ENCODE data around the gene GLB1L3.
A peak's percentile ranks its signal among the peaks of the same experiment; 100 is the strongest.
"Not testable (repeated sequence)": the region's sequence is repeated elsewhere in the genome, so short reads cannot be mapped to it uniquely, and the experiment has no call there.

The GLB1L3 gene

GRCh38 chr11:134313821-134314607 lies 37.8 kb downstream of the GLB1L3 start:
- DNase-seq (ENCODE audit: low read depth in 2 of 2) = no peak

GRCh38 chr11:134317103-134317502 lies 40.9 kb downstream of the GLB1L3 start:
- no peak for DNase-seq (ENCODE audit: low read depth in 2 of 2)

- not testable (repeated sequence) for DNase-seq (ENCODE audit: low read depth in 2 of 2)
These were observed 45.2 kb downstream of the GLB1L3 start for GRCh38 chr11:134321373-134321772.

GRCh38 chr11:134322553-134322952 lies 46.4 kb downstream of the GLB1L3 start:
- no peak for DNase-seq (ENCODE audit: low read depth in 2 of 2)

- no peak for DNase-seq (ENCODE audit: low read depth in 2 of 2)
These were observed 52.3 kb downstream of the GLB1L3 start for GRCh38 chr11:134328433-134328832.

- no peak for DNase-seq (ENCODE audit: low read depth in 2 of 2)
These were observed 54.6 kb downstream of the GLB1L3 start for GRCh38 chr11:134330611-134331353.

GRCh38 chr11:134331354-134332188 lies 55.4 kb downstream of the GLB1L3 start, which contains the start of gene GLB1L2:
GLB1L2 (plus strand) TSS chr11:134331988; CDS start chr11:134332062, 74 bp downstream.
- DNase-seq (ENCODE audit: low read depth in 2 of 2) = peak; percentile 59 to 61

GRCh38 chr11:134332189-134332631 lies 56.0 kb downstream of the GLB1L3 start:
- no peak for DNase-seq (ENCODE audit: low read depth in 2 of 2)

- DNase-seq (ENCODE audit: low read depth in 2 of 2) = no peak
These were observed 56.6 kb downstream of the GLB1L3 start for GRCh38 chr11:134332782-134333181.

- DNase-seq (ENCODE audit: low read depth in 2 of 2) = no peak
These were observed 57.1 kb downstream of the GLB1L3 start for GRCh38 chr11:134333312-134333711.

- no peak for DNase-seq (ENCODE audit: low read depth in 2 of 2)
These were observed 57.8 kb downstream of the GLB1L3 start for GRCh38 chr11:134333946-134334345.

- no peak for DNase-seq (ENCODE audit: low read depth in 2 of 2)
These were observed 58.8 kb downstream of the GLB1L3 start for GRCh38 chr11:134334796-134335571.

GRCh38 chr11:134337051-134337450 lies 60.9 kb downstream of the GLB1L3 start:
- no peak for DNase-seq (ENCODE audit: low read depth in 2 of 2)

GRCh38 chr11:134338068-134338467 lies 61.9 kb downstream of the GLB1L3 start:
- DNase-seq (ENCODE audit: low read depth in 2 of 2) = no peak

GRCh38 chr11:134338654-134339053 lies 62.5 kb downstream of the GLB1L3 start:
- no peak for DNase-seq (ENCODE audit: low read depth in 2 of 2)

- no peak for DNase-seq (ENCODE audit: low read depth in 2 of 2)
These were observed 63.6 kb downstream of the GLB1L3 start for GRCh38 chr11:134339756-134340155.

GRCh38 chr11:134340354-134340964 lies 64.3 kb downstream of the GLB1L3 start:
- DNase-seq (ENCODE audit: low read depth in 2 of 2) = no peak

GRCh38 chr11:134341805-134342571 lies 65.8 kb downstream of the GLB1L3 start:
- no peak for DNase-seq (ENCODE audit: low read depth in 2 of 2)

GRCh38 chr11:134342572-134343340 lies 66.6 kb downstream of the GLB1L3 start:
- DNase-seq (ENCODE audit: low read depth in 2 of 2) = no peak
